Large intestine (tissue), 3 donors: ENCODE measurements around the gene SPIB. TPM values are rescaled to one million over a fixed set of nuclear protein-coding genes. Genes with fewer than 3 reads are reported as not detected.

Experiments used
- DNase-seq, 2 donors: peaks; one replicate each; pipeline versions ENCODE4 v3.0.0 to v3.0.0-alpha.2; 2013
- H3K27ac ChIP-seq: one replicate; pipeline ENCODE4 v1.5.1; 2013; ENCODE audit warnings: low read length
- H3K27me3 ChIP-seq: 2 replicates; pipeline ENCODE4 v1.6.1; 2013; ENCODE audit warnings: low read length; ENCODE audit not compliant: control insufficient read depth, insufficient read depth
- H3K36me3 ChIP-seq: 2 replicates; pipeline ENCODE4 v1.6.1; 2013; ENCODE audit warnings: low read length; ENCODE audit not compliant: control insufficient read depth, insufficient read depth
- H3K4me1 ChIP-seq: one replicate; pipeline ENCODE4 v1.6.1; 2013; ENCODE audit warnings: low read length; ENCODE audit not compliant: control insufficient read depth, insufficient read depth
- H3K4me3 ChIP-seq: one replicate; pipeline ENCODE4 v1.5.1; 2013; ENCODE audit warnings: low read length
- H3K9me3 ChIP-seq: one replicate; pipeline ENCODE4 v1.6.1; 2013; ENCODE audit warnings: mild to moderate bottlenecking, low read depth, low read length, moderate library complexity; ENCODE audit not compliant: control insufficient read depth
- WGBS: methylation state at CpG from one replicate; pipeline ENCODE4 v1.1.5; 2013; ENCODE audit warnings: low lambda C conversion rate; ENCODE audit not compliant: insufficient coverage; 5-methylcytosine and 5-hydroxymethylcytosine counted together
- polyA plus RNA-seq: library from polyadenylated mRNA; unstranded; fragments of 120-200 nt; gene quantifications from one replicate; pipeline ENCODE4 v1.2.1, GENCODE V29; 2013

The SPIB gene
- polyA plus RNA-seq, 1 donor: 13.5 TPM

DNA sequence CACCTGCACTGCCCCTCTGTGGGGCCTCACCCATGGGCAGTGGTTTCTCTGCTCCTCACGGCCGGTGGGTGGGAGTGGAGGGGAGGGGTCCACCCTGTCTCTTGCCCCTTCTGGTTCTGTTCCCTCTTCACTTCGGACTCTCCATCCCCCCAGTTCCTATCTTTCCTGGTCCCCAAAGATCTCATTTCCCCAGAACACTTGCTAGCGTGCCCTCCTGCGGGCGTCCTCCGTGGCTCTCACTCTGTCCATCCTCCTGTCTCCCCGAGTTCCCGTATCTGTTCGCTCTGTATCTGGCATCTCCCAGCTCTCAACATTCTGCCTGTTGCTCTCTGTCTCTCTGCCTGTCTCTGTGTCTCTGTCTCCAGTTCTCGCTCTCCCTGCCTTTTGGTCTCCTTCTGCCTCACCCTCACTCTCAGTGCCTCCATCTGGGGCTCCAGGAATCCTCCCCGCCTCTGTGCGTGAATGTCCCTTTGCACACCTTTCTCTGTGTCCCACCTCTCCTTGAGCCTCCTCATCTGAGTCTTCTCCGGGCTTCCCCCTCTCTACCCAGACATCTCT lies 363 bp downstream of the SPIB start:
- Histone ChIP-seq H3K9me3 (peaks cover 5% of the 10 kb centered on the region), H3K27me3 (peaks cover 24% of the 10 kb centered on the region), H3K4me1 (peaks cover 8% of the 10 kb centered on the region), H3K4me3 (no peak overlapping the region), H3K27ac (no peak overlapping the region), H3K36me3 (no peaks in the 10 kb centered on the region)
- no peak for DNase-seq
- WGBS: 10% methylated on average over 8 of the region's 14 CpGs

DNA sequence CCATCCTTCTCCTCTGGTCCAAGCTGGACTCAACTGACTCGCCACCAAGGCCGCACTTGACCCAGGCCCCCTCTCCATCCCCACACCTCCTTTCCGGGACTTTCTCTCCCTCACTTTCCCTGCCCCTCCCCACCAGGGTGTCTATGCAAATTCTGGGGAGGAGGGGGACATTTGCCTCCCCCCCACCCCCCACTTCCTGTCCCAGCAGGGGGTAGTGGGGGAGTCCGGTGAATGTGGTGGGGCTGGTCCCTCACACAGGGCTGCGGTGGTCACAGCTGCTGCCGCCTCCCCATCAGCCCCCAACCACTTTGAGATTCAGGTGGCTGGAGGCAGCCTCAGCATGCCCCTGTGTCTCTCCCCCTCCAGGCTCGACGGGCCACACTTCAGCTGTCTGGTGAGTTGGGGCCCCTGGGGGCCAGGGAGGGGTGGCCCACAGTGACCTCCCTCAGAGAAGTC lies 870 bp downstream of the SPIB start:
- Histone ChIP-seq H3K9me3 (peaks cover 5% of the 10 kb centered on the region), H3K27me3 (peaks cover 24% of the 10 kb centered on the region), H3K4me3 (no peak overlapping the region), H3K36me3 (no peaks in the 10 kb centered on the region), H3K27ac (no peak overlapping the region), H3K4me1 (peaks cover 6% of the 10 kb centered on the region)
- no peak for DNase-seq
- no CpG with 5 or more reads among the region's 8 CpGs for WGBS

DNA sequence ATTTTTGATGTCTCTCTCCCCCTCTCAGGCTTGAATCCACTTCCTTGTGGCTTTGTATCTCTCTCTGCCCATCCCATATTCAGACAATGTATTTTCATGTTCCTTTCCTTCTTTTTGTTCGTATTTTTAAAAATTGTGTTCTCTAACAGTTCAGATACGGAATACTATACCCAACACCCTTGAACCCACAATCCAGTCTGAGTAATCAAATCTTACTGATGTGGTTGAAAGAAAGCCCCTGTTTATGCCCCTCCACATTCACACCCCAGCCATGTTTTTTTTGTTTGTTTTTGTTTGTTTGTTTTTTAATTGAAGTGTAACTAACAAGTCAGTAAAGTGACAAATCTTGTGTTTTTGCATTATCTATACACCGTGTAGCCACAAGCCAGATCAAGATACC lies 1.4 kb downstream of the SPIB start:
- no peak overlapping the region for H3K27ac ChIP-seq
- H3K4me1 ChIP-seq: peaks cover 5% of the 10 kb centered on the region

DNA sequence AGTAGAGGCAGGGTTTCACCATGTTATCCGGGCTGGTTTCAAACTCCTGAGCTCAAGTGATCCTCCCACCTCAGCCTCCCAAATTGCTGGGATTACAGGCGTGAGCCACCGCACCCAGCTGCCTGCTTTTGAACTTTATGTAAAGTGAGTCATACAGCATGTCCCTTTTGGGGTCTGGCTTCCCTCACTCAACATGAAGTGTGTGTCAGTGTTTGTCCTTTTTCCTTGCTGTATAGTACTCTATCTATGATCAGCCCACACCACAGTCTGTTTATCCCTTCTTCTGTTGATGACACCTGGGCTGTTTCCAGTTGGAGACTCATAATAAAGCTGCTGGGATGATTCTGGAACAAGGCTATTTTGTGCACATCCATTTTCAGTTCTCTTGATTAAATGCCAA lies 2.1 kb downstream of the SPIB start:
- H3K36me3 ChIP-seq: no peaks in the 10 kb centered on the region
- DNase-seq: no peak
- no peak overlapping the region for H3K4me3 ChIP-seq

More for the DNA sequence above, 1.4 kb downstream of the SPIB start:
- H3K4me3 ChIP-seq: no peak overlapping the region
- 9% methylated on average over 1 of the region's 3 CpGs for WGBS
- peaks cover 5% of the 10 kb centered on the region for H3K9me3 ChIP-seq
- no peak for DNase-seq
- H3K27me3 ChIP-seq: peaks cover 24% of the 10 kb centered on the region
- H3K36me3 ChIP-seq: no peaks in the 10 kb centered on the region

DNA sequence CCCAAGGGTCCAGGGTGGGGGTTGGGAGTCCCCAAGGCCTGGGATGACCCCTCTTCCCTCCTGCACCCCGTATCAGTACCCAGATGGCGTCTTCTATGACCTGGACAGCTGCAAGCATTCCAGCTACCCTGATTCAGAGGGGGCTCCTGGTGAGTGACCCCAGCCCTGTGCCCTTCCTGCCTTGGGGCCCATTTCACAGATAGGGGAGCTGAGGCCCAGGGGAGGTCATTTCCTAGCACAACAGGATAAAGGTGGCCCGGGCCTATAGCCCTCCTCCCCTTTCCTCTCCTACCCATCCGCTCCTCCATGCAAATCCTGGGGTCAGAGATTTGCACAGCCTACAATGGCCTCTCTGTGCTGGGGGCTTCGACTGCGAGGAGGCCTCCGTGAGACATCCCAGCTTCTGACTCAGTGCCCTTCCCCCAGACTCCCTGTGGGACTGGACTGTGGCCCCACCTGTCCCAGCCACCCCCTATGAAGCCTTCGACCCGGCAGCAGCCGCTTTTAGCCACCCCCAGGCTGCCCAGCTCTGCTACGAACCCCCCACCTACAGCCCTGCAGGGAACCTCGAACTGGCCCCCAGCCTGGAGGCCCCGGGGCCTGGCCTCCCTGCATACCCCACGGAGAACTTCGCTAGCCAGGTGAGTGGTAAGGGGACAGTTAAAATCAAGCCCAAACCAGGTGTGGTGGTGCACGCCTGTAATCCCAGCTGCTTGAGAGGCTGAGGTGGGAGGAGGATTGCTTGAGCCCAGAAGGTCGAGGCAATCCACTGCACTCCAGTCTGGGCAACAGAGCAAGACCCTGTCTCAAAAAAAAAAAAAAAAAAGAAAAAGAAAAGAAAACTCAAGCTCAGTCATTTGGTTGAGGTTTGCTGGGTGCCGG lies 3.9 kb downstream of the SPIB start:
- H3K36me3 ChIP-seq: no peaks in the 10 kb centered on the region
- H3K4me3 ChIP-seq: no peak overlapping the region
- no CpG with 5 or more reads among the region's 18 CpGs for WGBS
- H3K27me3 ChIP-seq: peaks cover 24% of the 10 kb centered on the region
- H3K27ac ChIP-seq: no peak overlapping the region
- DNase-seq: no peak
- no peaks in the 10 kb centered on the region for H3K4me1 ChIP-seq
- no peaks in the 10 kb centered on the region for H3K9me3 ChIP-seq

More for the DNA sequence above, 2.1 kb downstream of the SPIB start:
- H3K27ac ChIP-seq: no peak overlapping the region
- peaks cover 5% of the 10 kb centered on the region for H3K9me3 ChIP-seq
- H3K27me3 ChIP-seq: peaks cover 24% of the 10 kb centered on the region
- WGBS: no CpG with 5 or more reads among the region's 3 CpGs
- peaks cover 5% of the 10 kb centered on the region for H3K4me1 ChIP-seq

DNA sequence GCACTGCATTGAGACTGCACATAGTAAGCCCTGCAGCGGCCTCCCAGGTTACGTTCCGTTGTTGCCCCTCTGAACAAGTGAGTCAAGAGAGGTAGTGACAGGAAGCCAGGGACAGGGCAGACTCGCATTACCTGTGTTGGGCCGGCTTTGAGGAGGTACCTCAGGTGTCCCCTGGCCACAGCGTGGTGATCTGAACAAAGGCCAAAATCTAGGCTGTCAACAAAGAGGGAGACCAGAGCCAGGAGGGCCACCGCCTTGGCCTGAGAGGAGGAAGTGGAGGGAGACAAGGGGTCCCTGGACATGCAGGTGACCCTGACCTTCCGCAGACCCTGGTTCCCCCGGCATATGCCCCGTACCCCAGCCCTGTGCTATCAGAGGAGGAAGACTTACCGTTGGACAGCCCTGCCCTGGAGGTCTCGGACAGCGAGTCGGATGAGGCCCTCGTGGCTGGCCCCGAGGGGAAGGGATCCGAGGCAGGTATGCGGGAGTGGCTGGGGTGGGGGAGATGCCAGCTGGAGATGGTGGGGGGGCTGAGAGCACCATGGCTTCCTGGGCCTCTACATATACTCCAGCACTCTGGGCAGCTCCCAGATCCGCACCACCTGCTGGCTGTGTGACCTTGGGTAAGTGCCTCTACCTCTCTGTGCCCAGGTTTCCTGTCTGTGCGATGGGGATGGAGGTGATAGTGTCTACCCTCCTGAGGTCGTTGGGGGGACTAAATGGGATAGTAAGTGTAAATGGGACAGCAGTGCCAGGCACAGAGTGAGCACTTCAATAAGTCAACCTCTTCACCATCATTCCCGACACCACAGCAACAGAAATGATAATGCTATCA lies 4.8 kb downstream of the SPIB start:
- Histone ChIP-seq H3K4me3 (no peak overlapping the region), H3K4me1 (peaks cover 4% of the 10 kb centered on the region), H3K27ac (no peak overlapping the region), H3K9me3 (no peaks in the 10 kb centered on the region), H3K27me3 (peaks cover 20% of the 10 kb centered on the region), H3K36me3 (no peaks in the 10 kb centered on the region)
- WGBS: no CpG with 5 or more reads among the region's 22 CpGs
- DNase-seq: peak in 1 of 2 donors; percentile 54

DNA sequence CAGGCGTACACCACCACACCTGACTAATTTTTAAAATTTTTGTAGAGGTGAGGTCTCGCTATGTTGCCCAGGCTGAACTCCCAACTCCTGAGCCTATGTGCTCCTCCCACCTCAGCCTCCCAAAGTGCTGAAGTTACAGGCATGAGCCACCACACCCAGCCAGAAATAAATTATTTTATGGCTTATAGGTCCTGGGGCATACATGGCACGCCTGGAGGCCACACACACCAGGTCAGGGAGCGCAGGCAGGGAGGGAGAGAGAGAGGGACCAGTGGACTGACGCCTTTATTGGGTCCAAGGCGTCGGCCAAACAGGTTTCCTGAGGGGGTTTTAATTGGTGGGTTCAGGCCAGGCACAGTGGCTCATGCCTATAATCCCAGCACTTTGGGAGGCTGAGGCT lies 6.8 kb downstream of the SPIB start:
- Histone ChIP-seq H3K4me1 (peaks cover 4% of the 10 kb centered on the region), H3K9me3 (no peaks in the 10 kb centered on the region), H3K27ac (no peak overlapping the region), H3K4me3 (no peak overlapping the region), H3K27me3 (peaks cover 22% of the 10 kb centered on the region), H3K36me3 (no peaks in the 10 kb centered on the region)
- WGBS: no CpG with 5 or more reads among the region's 7 CpGs
- DNase-seq: no peak

DNA sequence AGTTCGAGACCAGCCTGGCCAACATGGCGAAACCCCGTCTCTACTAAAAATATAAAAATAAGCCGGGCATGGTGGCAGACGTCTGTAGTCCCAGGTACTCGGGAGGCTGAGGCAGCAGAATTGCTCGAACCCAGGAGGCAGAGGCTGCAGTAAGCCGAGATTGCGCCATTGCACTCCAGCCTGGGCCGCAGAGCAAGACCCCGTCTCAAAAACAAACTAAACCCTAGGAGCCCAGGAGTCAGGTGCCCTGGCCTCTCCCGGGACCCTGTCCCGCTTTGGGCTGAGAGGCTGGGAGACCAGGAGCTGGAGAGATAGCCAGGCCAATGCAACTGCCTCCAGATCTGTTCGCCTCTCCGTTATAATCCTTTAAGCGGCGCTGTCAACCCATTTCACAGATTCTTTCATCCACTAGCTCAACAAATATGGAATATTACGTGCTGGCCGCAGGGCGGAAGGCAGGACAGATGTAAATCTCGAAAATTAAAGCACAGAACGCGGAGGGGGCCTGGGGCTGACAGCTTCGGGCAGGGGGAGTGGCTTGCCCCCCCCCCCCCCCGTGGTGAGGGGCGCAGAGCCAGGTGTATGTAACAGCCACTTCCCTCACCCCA lies 8.7 kb downstream of the SPIB start:
- no peak overlapping the region for H3K27ac ChIP-seq
- H3K4me1 ChIP-seq: peaks cover 11% of the 10 kb centered on the region
- H3K9me3 ChIP-seq: no peaks in the 10 kb centered on the region
- WGBS: no CpG with 5 or more reads among the region's 26 CpGs
- H3K36me3 ChIP-seq: no peaks in the 10 kb centered on the region
- DNase-seq: no peak
- peak overlapping the region; percentile 17 for H3K4me3 ChIP-seq
- peaks cover 35% of the 10 kb centered on the region for H3K27me3 ChIP-seq

DNA sequence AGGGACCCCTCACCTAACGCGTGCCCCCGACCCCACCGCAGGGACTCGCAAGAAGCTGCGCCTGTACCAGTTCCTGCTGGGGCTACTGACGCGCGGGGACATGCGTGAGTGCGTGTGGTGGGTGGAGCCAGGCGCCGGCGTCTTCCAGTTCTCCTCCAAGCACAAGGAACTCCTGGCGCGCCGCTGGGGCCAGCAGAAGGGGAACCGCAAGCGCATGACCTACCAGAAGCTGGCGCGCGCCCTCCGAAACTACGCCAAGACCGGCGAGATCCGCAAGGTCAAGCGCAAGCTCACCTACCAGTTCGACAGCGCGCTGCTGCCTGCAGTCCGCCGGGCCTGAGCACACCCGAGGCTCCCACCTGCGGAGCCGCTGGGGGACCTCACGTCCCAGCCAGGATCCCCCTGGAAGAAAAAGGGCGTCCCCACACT lies 9.3 kb downstream of the SPIB start:
- peaks cover 40% of the 10 kb centered on the region for H3K27me3 ChIP-seq
- H3K27ac ChIP-seq: no peak overlapping the region
- H3K4me1 ChIP-seq: peaks cover 14% of the 10 kb centered on the region
- no CpG with 5 or more reads among the region's 38 CpGs for WGBS
- H3K36me3 ChIP-seq: no peaks in the 10 kb centered on the region
- peak; percentile 87 to 91 for DNase-seq
- no peaks in the 10 kb centered on the region for H3K9me3 ChIP-seq
- H3K4me3 ChIP-seq: peak overlapping the region; percentile 17
